KMS-11 (cell line): Measurements from ENCODE around the gene SPRR1A.

Source experiments
- H2AFZ ChIP-seq: fragments of 200-600 bp; sonication (generic); 2 replicates; pipeline ENCODE4 v1.6.1; 2016; ENCODE audit warnings: antibody characterized with exemption, mixed run types, low read depth
- H3K27ac ChIP-seq: fragments of 200-600 bp; sonication (generic); 2 replicates; pipeline ENCODE4 v1.6.1; 2016; ENCODE audit warnings: mild to moderate bottlenecking, mixed run types
- H3K27me3 ChIP-seq: fragments of 200-600 bp; sonication (generic); 2 replicates; pipeline ENCODE4 v1.6.1; 2017; ENCODE audit warnings: mild to moderate bottlenecking, low read depth, mixed run types, moderate library complexity; ENCODE audit not compliant: insufficient read depth
- H3K36me3 ChIP-seq: fragments of 200-600 bp; sonication (generic); 2 replicates; pipeline ENCODE4 v1.6.1; 2017; ENCODE audit warnings: mild to moderate bottlenecking, mixed run types; ENCODE audit not compliant: insufficient read depth
- H3K4me1 ChIP-seq: fragments of 200-600 bp; sonication (generic); 2 replicates; pipeline ENCODE4 v1.6.1; 2016; ENCODE audit warnings: mild to moderate bottlenecking, low read depth, mixed run types; ENCODE audit not compliant: poor library complexity, severe bottlenecking
- H3K4me2 ChIP-seq: fragments of 200-600 bp; sonication (generic); 2 replicates; pipeline ENCODE4 v1.7.0; 2016; ENCODE audit warnings: mild to moderate bottlenecking, mixed run types
- H3K4me3 ChIP-seq: fragments of 200-600 bp; sonication (generic); IDR thresholded peaks from 2 replicates; pipeline ENCODE4 v1.6.1; 2017; ENCODE audit warnings: low read depth, low read length, mixed read lengths; ENCODE audit not compliant: insufficient read depth
- H3K79me2 ChIP-seq: fragments of 200-600 bp; sonication (generic); 2 replicates; pipeline ENCODE4 v1.6.1; 2016; ENCODE audit warnings: low read depth, mixed run types; ENCODE audit not compliant: insufficient read depth
- H3K9ac ChIP-seq: fragments of 200-600 bp; sonication (generic); 2 replicates; pipeline ENCODE4 v1.6.1; 2016; ENCODE audit warnings: mild to moderate bottlenecking, mixed run types
- H4K20me1 ChIP-seq: fragments of 200-600 bp; sonication (generic); 2 replicates; pipeline ENCODE4 v1.6.1; 2016; ENCODE audit warnings: mild to moderate bottlenecking, mixed run types; ENCODE audit not compliant: insufficient read depth
- TF ChIP-seq, protein P1 (sequence below): fragments of 200-600 bp; sonication (generic); conservative IDR thresholded peaks from 2 replicates; pipeline ENCODE4 v1.6.1; 2017; ENCODE audit warnings: low read depth, mild to moderate bottlenecking, antibody characterized with exemption, low read length, moderate library complexity, mixed read lengths

SPRR1A gene, protein sequence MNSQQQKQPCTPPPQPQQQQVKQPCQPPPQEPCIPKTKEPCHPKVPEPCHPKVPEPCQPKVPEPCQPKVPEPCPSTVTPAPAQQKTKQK

DNA sequence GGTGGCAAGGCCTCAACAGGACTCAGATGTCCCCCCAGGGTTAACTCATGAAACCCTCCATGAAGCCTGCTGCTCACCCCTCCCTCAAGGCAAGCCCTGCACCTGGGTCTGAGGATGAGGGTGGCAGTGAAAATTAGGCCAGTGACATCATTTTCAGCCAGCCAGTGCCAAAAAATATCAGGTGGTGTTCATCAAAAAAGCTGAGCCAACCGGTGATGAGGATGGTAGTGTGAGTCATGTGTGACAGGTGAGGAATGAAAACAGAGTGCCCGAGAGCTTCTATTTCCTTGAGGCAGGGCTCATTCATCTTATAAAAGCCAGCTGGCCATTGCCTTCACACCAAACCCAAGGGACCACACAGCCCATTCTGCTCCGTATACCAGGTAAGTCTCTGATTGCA is at the start of gene SPRR1A:
Gene SPRR1A (plus strand): TSS at position 339 of the 400 bp plus-strand sequence. CDS start 1,150 bp downstream, outside the sequence.
- Histone ChIP-seq H3K27ac (no peak within 1 kb of the TSS), H3K4me2 (no peak within 1 kb of the TSS), H3K4me3 (no peak within 1 kb of the TSS), H2AFZ (no peak within 1 kb of the TSS), H3K79me2 (no peaks in the 10 kb centered on the region), H3K27me3 (no peaks in the 10 kb centered on the region), H3K36me3 (no peaks in the 10 kb centered on the region), H3K4me1 (no peaks in the 10 kb centered on the region), H3K9ac (no peak within 1 kb of the TSS), H4K20me1 (no peaks in the 10 kb centered on the region)
- TF ChIP-seq, protein P1, sequence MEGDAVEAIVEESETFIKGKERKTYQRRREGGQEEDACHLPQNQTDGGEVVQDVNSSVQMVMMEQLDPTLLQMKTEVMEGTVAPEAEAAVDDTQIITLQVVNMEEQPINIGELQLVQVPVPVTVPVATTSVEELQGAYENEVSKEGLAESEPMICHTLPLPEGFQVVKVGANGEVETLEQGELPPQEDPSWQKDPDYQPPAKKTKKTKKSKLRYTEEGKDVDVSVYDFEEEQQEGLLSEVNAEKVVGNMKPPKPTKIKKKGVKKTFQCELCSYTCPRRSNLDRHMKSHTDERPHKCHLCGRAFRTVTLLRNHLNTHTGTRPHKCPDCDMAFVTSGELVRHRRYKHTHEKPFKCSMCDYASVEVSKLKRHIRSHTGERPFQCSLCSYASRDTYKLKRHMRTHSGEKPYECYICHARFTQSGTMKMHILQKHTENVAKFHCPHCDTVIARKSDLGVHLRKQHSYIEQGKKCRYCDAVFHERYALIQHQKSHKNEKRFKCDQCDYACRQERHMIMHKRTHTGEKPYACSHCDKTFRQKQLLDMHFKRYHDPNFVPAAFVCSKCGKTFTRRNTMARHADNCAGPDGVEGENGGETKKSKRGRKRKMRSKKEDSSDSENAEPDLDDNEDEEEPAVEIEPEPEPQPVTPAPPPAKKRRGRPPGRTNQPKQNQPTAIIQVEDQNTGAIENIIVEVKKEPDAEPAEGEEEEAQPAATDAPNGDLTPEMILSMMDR: no peak

DNA sequence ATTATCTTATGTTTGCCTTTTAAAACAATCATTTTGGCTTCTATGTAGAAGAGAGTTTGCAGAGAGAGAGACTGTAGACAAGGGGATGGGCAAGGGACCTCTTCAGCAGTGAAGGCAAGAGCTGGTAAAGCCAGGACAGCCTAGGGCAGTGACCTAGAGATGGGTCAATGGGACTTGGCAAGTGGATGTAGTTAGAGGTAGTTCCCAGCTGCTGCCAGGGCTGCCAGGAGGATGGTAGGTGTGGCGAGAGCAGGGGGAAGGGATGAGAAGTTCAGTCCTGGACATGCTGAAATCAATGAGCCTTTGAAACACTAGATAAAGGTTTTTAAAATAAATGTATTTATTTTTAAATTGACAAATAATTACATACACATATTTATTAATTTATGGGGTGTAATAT is 43.3 kb upstream of the SPRR1A start:
- Histone ChIP-seq H3K79me2 (no peaks in the 10 kb centered on the region), H3K4me1 (no peaks in the 10 kb centered on the region), H3K36me3 (no peaks in the 10 kb centered on the region), H3K9ac (no peak overlapping the region), H3K27ac (no peak overlapping the region), H3K4me2 (no peak overlapping the region), H3K4me3 (no peak overlapping the region), H4K20me1 (no peaks in the 10 kb centered on the region), H3K27me3 (no peaks in the 10 kb centered on the region), H2AFZ (no peak overlapping the region)
- TF ChIP-seq, protein P1: no peak

DNA sequence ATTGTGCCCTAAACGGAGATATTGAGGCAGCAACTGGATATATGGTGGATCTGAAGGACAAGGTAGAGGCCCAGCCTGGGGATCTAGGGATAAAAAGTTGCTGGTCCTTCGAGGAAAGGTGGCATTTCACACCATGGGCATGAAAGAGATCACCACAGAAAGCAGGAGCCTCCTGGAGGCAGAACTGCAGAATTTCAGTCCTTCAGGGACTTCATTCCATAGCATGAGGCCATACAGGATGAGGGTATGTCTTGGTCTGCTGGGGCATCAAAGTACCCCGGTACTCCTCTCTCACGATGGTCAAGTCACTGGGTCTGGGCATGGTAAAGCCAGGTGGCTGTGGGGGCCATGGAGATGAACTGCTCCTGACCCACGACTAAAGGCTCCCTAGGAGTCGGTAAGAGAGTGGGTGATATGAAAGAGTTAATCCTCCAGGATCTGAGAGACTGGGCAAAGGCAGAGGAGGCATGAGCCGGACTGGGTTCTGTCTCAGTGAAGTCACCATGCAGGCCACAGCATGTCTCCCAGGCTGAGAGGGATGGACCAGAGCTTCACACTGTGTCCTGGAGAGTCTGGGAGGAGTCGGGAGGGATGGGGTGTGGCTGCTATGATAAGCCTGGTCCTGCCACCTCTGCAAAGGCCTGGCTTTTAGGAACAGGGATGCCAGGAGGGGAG is 42.7 kb upstream of the SPRR1A start:
- H4K20me1 ChIP-seq: no peaks in the 10 kb centered on the region
- H3K36me3 ChIP-seq: no peaks in the 10 kb centered on the region
- H3K27me3 ChIP-seq: no peaks in the 10 kb centered on the region
- H2AFZ ChIP-seq: no peak overlapping the region
- no peak overlapping the region for H3K27ac ChIP-seq
- no peak overlapping the region for H3K9ac ChIP-seq
- H3K4me2 ChIP-seq: no peak overlapping the region
- no peaks in the 10 kb centered on the region for H3K4me1 ChIP-seq
- TF ChIP-seq, protein P1: no peak
- no peaks in the 10 kb centered on the region for H3K79me2 ChIP-seq
- H3K4me3 ChIP-seq: no peak overlapping the region

DNA sequence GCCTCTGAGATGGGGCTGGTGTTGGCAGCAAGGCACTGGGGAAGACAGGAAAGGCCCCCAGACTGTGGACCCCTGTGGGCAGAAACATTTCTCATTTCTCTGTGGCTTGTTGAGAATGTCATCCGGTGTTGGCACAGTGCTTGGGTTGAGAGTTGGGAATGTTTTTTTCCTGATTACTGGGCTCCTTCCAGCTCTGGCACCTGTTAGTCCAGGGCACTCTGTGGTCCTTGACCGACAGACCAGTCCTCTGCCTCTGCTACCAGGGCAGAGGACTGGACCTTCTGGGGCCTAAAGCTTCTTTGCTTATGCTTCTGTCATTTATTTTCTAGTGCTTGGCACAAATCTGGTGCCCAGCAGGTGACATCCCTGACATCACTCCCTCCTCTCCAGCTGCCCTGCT is 41.7 kb upstream of the SPRR1A start:
- Histone ChIP-seq H3K27ac (no peak overlapping the region), H3K4me1 (no peaks in the 10 kb centered on the region)
- TF ChIP-seq, protein P1: no peak

More for the DNA sequence above, 41.7 kb upstream of the SPRR1A start:
- H3K4me2 ChIP-seq: no peak overlapping the region
- no peak overlapping the region for H3K4me3 ChIP-seq
- H4K20me1 ChIP-seq: no peaks in the 10 kb centered on the region
- H3K27me3 ChIP-seq: no peaks in the 10 kb centered on the region
- no peaks in the 10 kb centered on the region for H3K36me3 ChIP-seq
- H3K79me2 ChIP-seq: no peaks in the 10 kb centered on the region
- no peak overlapping the region for H3K9ac ChIP-seq
- H2AFZ ChIP-seq: no peak overlapping the region
